CD4-positive, alpha-beta T cell treated with Interleukin-21 for 1 hour (primary cell): ENCODE measurements around the gene PRR23E.

Source experiments
- DNase-seq: peaks from one replicate; pipeline ENCODE4 v3.0.0-alpha.2; 2020

Gene PRR23E

DNA sequence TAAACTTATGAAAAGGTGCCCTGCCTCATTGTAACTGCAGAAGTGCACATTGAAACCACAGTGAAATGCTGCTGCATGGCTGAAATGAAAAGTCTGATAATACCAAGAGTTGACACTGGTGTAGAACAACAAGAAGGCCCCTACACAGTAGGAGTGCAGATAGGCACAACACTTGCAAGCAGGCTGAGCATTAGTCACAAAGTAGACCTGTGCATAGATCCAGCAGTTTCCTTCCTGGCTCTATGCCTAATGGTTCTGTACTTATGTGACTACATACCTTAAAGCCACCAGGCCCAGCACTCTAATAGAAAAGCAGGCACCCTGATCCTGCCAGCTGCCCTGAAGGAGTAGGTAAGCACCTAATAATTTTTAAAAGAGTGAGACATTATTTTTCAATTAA lies 41.8 kb downstream of the PRR23E start:
- no peak for DNase-seq

DNA sequence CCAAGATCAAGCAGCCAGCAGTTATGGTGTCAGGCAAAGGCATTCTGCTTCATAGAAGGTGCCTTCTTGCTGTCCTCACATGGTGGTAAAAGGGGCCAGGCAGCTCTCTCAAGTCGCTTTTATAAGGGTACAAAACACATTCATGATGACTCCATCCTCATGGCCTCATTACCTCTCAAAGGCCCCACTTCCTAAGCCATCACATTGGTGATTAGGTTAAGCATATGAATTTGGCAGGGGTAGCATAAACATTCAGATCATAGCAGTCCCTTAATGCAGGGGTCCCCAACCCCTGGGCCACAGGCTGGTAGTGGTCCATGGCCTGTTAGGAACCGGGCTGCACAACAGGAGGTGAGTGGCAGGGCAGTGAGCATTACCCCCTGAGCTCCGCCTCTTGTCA lies 42.8 kb downstream of the PRR23E start:
- DNase-seq = no peak

DNA sequence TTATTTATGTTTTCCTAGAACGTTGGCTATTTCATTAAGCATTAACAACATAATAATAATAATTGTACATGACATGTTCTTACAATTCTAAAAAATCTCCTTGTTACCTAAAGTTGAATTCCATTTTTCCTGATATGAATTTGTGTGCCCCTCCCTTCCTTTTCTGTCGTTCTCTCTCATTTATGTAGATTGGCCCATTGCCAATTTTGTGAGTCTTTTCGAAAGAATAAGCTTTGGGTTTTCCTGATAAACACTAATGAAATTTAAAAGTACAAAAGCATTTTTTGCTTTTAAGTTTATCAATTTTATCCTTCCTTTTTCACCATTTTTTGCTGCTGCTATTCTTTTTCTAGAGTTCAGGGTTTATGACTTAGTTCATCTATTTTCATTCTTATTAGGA lies 44.9 kb downstream of the PRR23E start:
- no peak for DNase-seq

DNA sequence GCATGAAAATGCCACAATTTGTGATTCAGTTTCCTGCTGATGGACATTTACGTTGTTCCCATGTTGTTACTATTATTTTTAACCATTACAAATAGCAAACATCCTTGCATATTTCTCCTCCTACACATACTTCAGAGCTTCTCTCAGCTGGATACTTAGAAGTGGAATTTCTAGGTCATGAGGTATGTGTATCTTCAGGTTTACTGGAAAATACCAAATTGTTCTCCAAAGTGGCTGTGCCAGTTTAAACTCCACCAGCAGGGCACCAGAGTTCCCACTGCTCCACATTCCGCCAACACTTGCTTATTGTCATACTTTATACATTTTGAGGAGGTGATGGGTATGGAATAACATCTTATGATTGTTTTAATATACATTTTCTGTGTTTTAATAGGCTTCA lies 45.7 kb downstream of the PRR23E start:
- DNase-seq = no peak

DNA sequence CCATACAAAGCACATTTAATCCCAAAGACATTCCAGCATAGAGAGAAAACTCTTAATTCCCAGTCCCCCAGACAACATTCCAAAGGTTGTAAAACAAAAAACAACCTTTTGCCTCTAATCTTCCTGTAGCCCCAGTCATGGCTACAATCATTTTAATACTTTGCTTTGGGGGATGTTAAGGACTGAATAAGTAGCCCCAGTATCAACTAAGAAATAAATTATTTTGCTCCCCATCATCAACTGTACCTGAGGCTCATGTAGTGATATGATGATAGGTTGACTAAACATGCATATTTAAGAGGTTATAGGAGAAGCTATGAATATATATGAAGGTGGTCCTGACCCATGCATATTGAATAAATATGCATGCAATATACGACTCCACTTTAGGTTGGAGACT lies 54.4 kb downstream of the PRR23E start:
- no peak for DNase-seq
